ENCODE data around the gene THUMPD1. TPM values are rescaled to one million over a fixed set of nuclear protein-coding genes. Genes with fewer than 3 reads are reported as not detected.

Gene THUMPD1
- total and polyA plus RNA-seq, 10 of the 15 experiments (the other 5 are each of a cell fraction or from before 2014, with no cell fraction given), result 21.5 to 49.5 (median 36.9) TPM

GRCh38 chr16:20773679-20774078 is 32.1 kb upstream of the THUMPD1 start (continued):
- no peak for TF ChIP-seq CTCF (IDR thresholded peaks at IDR 0.05 in 2 of 3, conservative IDR thresholded peaks at IDR 0.05 in 1 of 3; ENCODE audit: control insufficient read depth in 2 of 3, extremely low read depth in 1 of 3, insufficient read depth in 1 of 3, low read depth in 3 of 3, low read length in 3 of 3)
- no peak for TF ChIP-seq ESRRA (IDR thresholded peaks at IDR 0.05; ENCODE audit: low read length)
- TF ChIP-seq CBFB (IDR thresholded peaks at IDR 0.05; ENCODE audit: low read depth), result no peak
- TF ChIP-seq EED (IDR thresholded peaks at IDR 0.05; ENCODE audit: low read depth), result no peak
- no peak for TF ChIP-seq IRF5 (IDR thresholded peaks at IDR 0.05; ENCODE audit: borderline replicate concordance)
- TF ChIP-seq TCF12 (IDR thresholded peaks at IDR 0.05; ENCODE audit: low read depth, low read length), result no peak
- TF ChIP-seq STAT3 (IDR thresholded peaks at IDR 0.05; ENCODE audit: low read depth, low read length), result no peak

GRCh38 chr16:20768818-20769217 is 27.2 kb upstream of the THUMPD1 start:
- no peak for ATAC-seq
- SMC1A ChIA-PET (ENCODE audit: uncharacterized antibody, unreplicated experiment), result no interaction called here
- POLR2A ChIA-PET, result no interaction called here
- no peak for TF ChIP-seq MTA2 (IDR thresholded peaks at IDR 0.05; ENCODE audit: low read depth)
- no peak for TF ChIP-seq SIX5 (IDR thresholded peaks at IDR 0.05; ENCODE audit: low read depth, low read length, severe bottlenecking)
- TF ChIP-seq SIN3A (IDR thresholded peaks at IDR 0.05; ENCODE audit: low read depth, low read length), result no peak
- TF ChIP-seq BMI1 (IDR thresholded peaks at IDR 0.05; ENCODE audit: borderline replicate concordance), result no peak
- TF ChIP-seq ZNF384 (IDR thresholded peaks at IDR 0.05; ENCODE audit: borderline replicate concordance, low read depth, low read length), result no peak
- TF ChIP-seq ZBED1 (IDR thresholded peaks at IDR 0.05; ENCODE audit: borderline replicate concordance), result no peak
- TF ChIP-seq CHD4 (IDR thresholded peaks at IDR 0.05), result no peak
- TF ChIP-seq BHLHE40 (IDR thresholded peaks at IDR 0.05; ENCODE audit: borderline replicate concordance in 1 of 2, low read depth in 2 of 2, low read length in 1 of 2), result no peak
- no peak for TF ChIP-seq CHD2 (IDR thresholded peaks at IDR 0.05; ENCODE audit: borderline replicate concordance, low read depth, low read length)
- no peak for TF ChIP-seq STAT3 (IDR thresholded peaks at IDR 0.05; ENCODE audit: low read depth, low read length)
- TF ChIP-seq PKNOX1 (IDR thresholded peaks at IDR 0.05), result no peak
- no peak for TF ChIP-seq CHD1 (IDR thresholded peaks at IDR 0.05; ENCODE audit: low read depth, low read length)
- TF ChIP-seq HSF1 (IDR thresholded peaks at IDR 0.05; ENCODE audit: low read depth, low read length), result no peak

More at GRCh38 chr16:20768818-20769217, 27.2 kb upstream of the THUMPD1 start:
- Histone ChIP-seq H3K4me3 (no peak overlapping the region), H3K36me3 (ENCODE audit: control insufficient read depth in 2 of 2, insufficient read depth in 2 of 2, low read length in 1 of 2) (no peaks in the 10 kb centered on the region), H4K20me1 (ENCODE audit: control insufficient read depth, insufficient read depth) (no peaks in the 10 kb centered on the region), H3K27ac (ENCODE audit: control insufficient read depth, insufficient read depth) (no peak overlapping the region), H3K9me3 (replicated peaks; ENCODE audit: control insufficient read depth, insufficient read depth, low read length) (no peaks in the 10 kb centered on the region), H2AFZ (ENCODE audit: control insufficient read depth, low read depth, low read length) (no peak overlapping the region), H3K4me1 (ENCODE audit: control insufficient read depth, insufficient read depth, low read length) (peaks cover 2% of the 10 kb centered on the region; the same call in 1 of the 2 replicates), H3K27me3 (replicated peaks in 1 of 2; ENCODE audit: control insufficient read depth in 2 of 2, insufficient read depth in 2 of 2, low read length in 1 of 2) (no peaks in the 10 kb centered on the region), H3K9ac (ENCODE audit: control insufficient read depth, insufficient read depth, low read length) (no peak overlapping the region), H3K79me2 (ENCODE audit: control insufficient read depth, insufficient read depth, low read length) (no peaks in the 10 kb centered on the region), H3K4me2 (ENCODE audit: control insufficient read depth, insufficient read depth) (no peak overlapping the region)
- intact Hi-C loops (cut with micrococcal nuclease; ENCODE audit: unreplicated experiment) (no loop called here), in situ Hi-C loops (cut with MboI) (no loop called here)
- ChIA-PET RAD21 (ENCODE audit: unreplicated experiment) (no interaction called here), CTCF (no interaction called here)
- DNase-seq (ENCODE audit: low read depth, low spot score) (no peak), FAIRE-seq (no peak)
- WGBS (ENCODE audit: insufficient coverage, insufficient replicate concordance, low lambda C conversion rate, missing lambda C conversion rate), result 95% methylated on average over 1 of the region's 1 CpG
- no TSS peak for BruUV-seq (replicated peaks)

Data from GM12878 (cell line).